ENCODE data around the gene AKR1D1.
A peak's percentile ranks its signal among the peaks of the same experiment; 100 is the strongest.

The AKR1D1 gene

GRCh38 chr7:138095972-138096935 is 20.0 kb downstream of the AKR1D1 start:
- DNase-seq (ENCODE audit: low read depth) = no peak
- no peak for TF ChIP-seq CTCF (IDR thresholded peaks at IDR 0.05; ENCODE audit: low read depth, low read length, missing control alignments)
- no peak overlapping the region for H3K4me3 ChIP-seq (ENCODE audit: low read depth, low read length)

GRCh38 chr7:138097064-138097741 is 20.9 kb downstream of the AKR1D1 start:
- DNase-seq (ENCODE audit: low read depth) = peak; percentile 8
- TF ChIP-seq CTCF (IDR thresholded peaks at IDR 0.05; ENCODE audit: low read depth, low read length, missing control alignments) = peak; percentile 45
- no peak overlapping the region for H3K4me3 ChIP-seq (ENCODE audit: low read depth, low read length)

GRCh38 chr7:138099813-138100212 is 23.6 kb downstream of the AKR1D1 start:
- H3K4me3 ChIP-seq (ENCODE audit: low read depth, low read length) = no peak overlapping the region
- no peak for TF ChIP-seq CTCF (IDR thresholded peaks at IDR 0.05; ENCODE audit: low read depth, low read length, missing control alignments)

GRCh38 chr7:138105221-138105620 is 29.0 kb downstream of the AKR1D1 start:
- no peak for TF ChIP-seq CTCF (IDR thresholded peaks at IDR 0.05; ENCODE audit: low read depth, low read length, missing control alignments)
- no peak for DNase-seq (ENCODE audit: low read depth)
- H3K4me3 ChIP-seq (ENCODE audit: low read depth, low read length) = no peak overlapping the region

More at GRCh38 chr7:138099813-138100212, 23.6 kb downstream of the AKR1D1 start:
- DNase-seq (ENCODE audit: low read depth) = no peak

GRCh38 chr7:138115047-138115446 is 38.8 kb downstream of the AKR1D1 start:
- no peak for DNase-seq (ENCODE audit: low read depth)
- H3K4me3 ChIP-seq (ENCODE audit: low read depth, low read length) = no peak overlapping the region
- TF ChIP-seq CTCF (IDR thresholded peaks at IDR 0.05; ENCODE audit: low read depth, low read length, missing control alignments) = no peak

GRCh38 chr7:138116141-138116540 is 39.9 kb downstream of the AKR1D1 start:
- no peak for DNase-seq (ENCODE audit: low read depth)
- TF ChIP-seq CTCF (IDR thresholded peaks at IDR 0.05; ENCODE audit: low read depth, low read length, missing control alignments) = no peak
- H3K4me3 ChIP-seq (ENCODE audit: low read depth, low read length) = no peak overlapping the region
